Cardiac muscle cell (in vitro differentiated cells and primary cell): Measurements from ENCODE around the gene ACOXL. TPM values are rescaled to one million over a fixed set of nuclear protein-coding genes. Genes with fewer than 3 reads are reported as not detected.

Experiments
- DNase-seq, 2 donors: peaks; one replicate each; pipeline versions ENCODE4 v3.0.0 to v3.0.0-alpha.2; 2010 to 2017; ENCODE audit warnings: low read depth in 1 of 2, low spot score in 1 of 2
- H3K27ac ChIP-seq: fragments of 200-600 bp; sonication (generic); 2 replicates; pipeline ENCODE4 v1.5.1; 2016
- H3K27me3 ChIP-seq: fragments of 200-600 bp; sonication (generic); 2 replicates; pipeline ENCODE4 v1.6.0; 2016; ENCODE audit warnings: control low read depth
- H3K36me3 ChIP-seq: fragments of 200-600 bp; sonication (generic); 2 replicates; pipeline ENCODE4 v1.5.1; 2016; ENCODE audit warnings: control low read depth
- H3K4me1 ChIP-seq: fragments of 200-600 bp; sonication (generic); 2 replicates; pipeline ENCODE4 v1.8.1; 2017; ENCODE audit warnings: low read depth, mild to moderate bottlenecking, mixed run types
- H3K4me3 ChIP-seq: fragments of 200-600 bp; sonication (generic); 2 replicates; pipeline ENCODE4 v1.5.1; 2016; ENCODE audit warnings: mild to moderate bottlenecking
- H3K9me3 ChIP-seq: fragments of 200-600 bp; sonication (generic); 2 replicates; pipeline ENCODE4 v1.5.1; 2017; ENCODE audit warnings: low read depth, mild to moderate bottlenecking, control low read depth
- polyA plus RNA-seq: library from polyadenylated mRNA; unstranded; fragments of >200 nt; fragmentation: Nextera tagmentation; extraction: Ambion mirVana; gene quantifications from 2 replicates; pipeline ENCODE4 v1.2.1, GENCODE V29; 2016
- total RNA-seq: library from RNA; depleted of rRNA; stranded (reverse); fragments of >200 nt; gene quantifications from 2 replicates; pipeline ENCODE4 v1.2.3, GENCODE V29; 2016
- TF ChIP-seq, protein P1 (sequence below): IDR thresholded peaks from 2 replicates; pipeline ENCODE4 v1.5.1; 2012; ENCODE audit warnings: low read depth, mild to moderate bottlenecking, low read length

The ACOXL gene
- total and polyA plus RNA-seq, 2 experiments from 2014 or later: 0.89 to 2.4 TPM

DNA sequence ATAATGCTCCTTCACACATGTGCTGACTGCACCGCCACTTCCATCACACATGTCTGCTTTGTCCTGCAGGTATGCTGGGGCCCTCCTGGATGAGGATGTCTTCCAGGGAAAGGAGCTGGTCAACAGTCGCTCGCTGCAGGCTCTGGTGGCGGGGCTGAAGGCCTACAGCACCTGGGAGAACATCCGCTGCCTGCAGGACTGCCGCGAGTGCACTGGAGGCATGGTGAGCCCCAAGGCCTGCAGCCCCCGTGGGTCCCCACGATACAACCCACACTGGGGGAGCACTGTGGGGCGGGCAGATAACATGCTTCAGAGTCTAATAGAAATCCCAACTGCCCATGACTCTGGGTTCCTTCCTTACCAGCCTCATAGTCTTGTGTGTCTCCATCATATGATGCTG is 201.0 kb downstream of the ACOXL start:
- DNase-seq: no peak
- TF ChIP-seq, protein P1, sequence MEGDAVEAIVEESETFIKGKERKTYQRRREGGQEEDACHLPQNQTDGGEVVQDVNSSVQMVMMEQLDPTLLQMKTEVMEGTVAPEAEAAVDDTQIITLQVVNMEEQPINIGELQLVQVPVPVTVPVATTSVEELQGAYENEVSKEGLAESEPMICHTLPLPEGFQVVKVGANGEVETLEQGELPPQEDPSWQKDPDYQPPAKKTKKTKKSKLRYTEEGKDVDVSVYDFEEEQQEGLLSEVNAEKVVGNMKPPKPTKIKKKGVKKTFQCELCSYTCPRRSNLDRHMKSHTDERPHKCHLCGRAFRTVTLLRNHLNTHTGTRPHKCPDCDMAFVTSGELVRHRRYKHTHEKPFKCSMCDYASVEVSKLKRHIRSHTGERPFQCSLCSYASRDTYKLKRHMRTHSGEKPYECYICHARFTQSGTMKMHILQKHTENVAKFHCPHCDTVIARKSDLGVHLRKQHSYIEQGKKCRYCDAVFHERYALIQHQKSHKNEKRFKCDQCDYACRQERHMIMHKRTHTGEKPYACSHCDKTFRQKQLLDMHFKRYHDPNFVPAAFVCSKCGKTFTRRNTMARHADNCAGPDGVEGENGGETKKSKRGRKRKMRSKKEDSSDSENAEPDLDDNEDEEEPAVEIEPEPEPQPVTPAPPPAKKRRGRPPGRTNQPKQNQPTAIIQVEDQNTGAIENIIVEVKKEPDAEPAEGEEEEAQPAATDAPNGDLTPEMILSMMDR: no peak
- no peaks in the 10 kb centered on the region for H3K36me3 ChIP-seq
- no peaks in the 10 kb centered on the region for H3K4me1 ChIP-seq
- no peaks in the 10 kb centered on the region for H3K27me3 ChIP-seq
- no peak overlapping the region for H3K27ac ChIP-seq
- H3K9me3 ChIP-seq: no peaks in the 10 kb centered on the region
- H3K4me3 ChIP-seq: no peak overlapping the region

DNA sequence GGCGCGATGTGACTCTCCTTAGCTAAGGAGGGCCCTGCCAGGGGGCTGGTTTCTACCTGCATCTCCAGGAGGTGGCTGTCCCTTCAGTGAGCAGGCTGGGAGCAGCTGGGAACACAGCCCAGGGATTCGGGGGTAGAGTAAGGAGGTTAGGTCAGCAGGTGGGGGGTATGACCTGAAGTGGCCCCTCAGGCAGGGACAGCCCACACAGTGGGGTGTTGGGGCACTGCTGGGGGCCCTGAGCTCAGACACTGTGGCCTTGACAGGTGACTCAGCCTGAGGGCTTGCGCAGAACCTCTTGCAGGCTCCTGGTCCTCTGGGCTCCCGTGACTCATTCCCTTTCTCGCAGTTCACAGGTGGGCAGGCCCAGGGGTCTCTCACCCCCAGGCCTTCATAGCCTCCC is 202.6 kb downstream of the ACOXL start:
- no peak overlapping the region for H3K4me3 ChIP-seq
- DNase-seq: no peak
- H3K4me1 ChIP-seq: peaks cover 8% of the 10 kb centered on the region
- TF ChIP-seq, protein P1: no peak
- H3K27ac ChIP-seq: no peak overlapping the region
- no peaks in the 10 kb centered on the region for H3K36me3 ChIP-seq
- H3K27me3 ChIP-seq: no peaks in the 10 kb centered on the region
- no peaks in the 10 kb centered on the region for H3K9me3 ChIP-seq

DNA sequence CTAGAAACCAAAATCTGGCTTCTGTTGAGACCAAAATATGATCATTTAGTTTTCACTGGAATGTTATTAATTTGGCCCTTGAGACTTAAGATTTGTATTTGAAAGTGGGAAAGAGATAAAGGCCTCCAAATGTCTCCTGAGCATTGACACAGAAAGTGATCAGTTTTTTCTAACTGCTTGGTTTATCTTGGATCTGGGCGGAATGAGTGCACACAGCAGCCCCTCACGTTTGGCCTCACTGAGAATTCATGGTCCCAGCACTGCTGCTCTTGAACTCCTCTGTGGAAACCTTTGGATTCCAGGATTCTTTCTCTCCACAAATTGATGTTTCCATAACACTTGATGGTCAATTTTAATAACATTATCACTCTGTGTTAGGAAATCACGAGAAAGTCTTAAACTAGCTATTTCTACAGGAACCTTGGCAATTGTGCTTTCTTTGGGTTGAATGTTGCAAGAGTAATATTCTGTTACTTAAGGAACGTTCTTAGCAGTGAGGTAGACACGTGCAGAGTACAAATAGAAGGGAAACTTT is 208.1 kb downstream of the ACOXL start:
- Histone ChIP-seq H3K27me3 (no peaks in the 10 kb centered on the region), H3K9me3 (no peaks in the 10 kb centered on the region), H3K36me3 (no peaks in the 10 kb centered on the region), H3K4me1 (peaks cover 29% of the 10 kb centered on the region), H3K4me3 (no peak overlapping the region), H3K27ac (peak overlapping the region; percentile 92)
- peak; percentile 2 to 30 for DNase-seq
- TF ChIP-seq, protein P1: no peak

DNA sequence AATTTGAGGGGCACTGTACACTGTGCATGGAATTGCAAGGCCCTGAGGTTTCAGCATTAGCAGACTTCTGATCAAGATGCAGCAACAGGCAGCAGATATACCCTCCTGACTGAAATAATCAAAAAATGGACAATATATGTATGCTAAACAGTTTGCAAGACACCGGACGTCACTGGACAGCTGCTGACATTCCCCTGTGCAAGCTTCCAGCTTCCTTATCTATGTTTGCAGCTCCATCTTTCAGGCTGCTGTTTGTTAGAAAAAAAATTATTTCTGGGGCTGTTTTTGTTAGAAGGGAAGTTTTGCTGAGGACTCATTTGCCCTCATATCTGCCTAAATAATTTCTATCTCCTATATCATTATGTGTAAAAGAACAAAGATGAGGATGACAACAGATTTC is 208.9 kb downstream of the ACOXL start:
- no peaks in the 10 kb centered on the region for H3K9me3 ChIP-seq
- H3K27me3 ChIP-seq: no peaks in the 10 kb centered on the region
- peak overlapping the region; percentile 92 for H3K27ac ChIP-seq
- DNase-seq: peak in 1 of 2 donors; percentile 5
- TF ChIP-seq, protein P1: no peak
- peaks cover 29% of the 10 kb centered on the region for H3K4me1 ChIP-seq
- H3K36me3 ChIP-seq: no peaks in the 10 kb centered on the region
- no peak overlapping the region for H3K4me3 ChIP-seq

DNA sequence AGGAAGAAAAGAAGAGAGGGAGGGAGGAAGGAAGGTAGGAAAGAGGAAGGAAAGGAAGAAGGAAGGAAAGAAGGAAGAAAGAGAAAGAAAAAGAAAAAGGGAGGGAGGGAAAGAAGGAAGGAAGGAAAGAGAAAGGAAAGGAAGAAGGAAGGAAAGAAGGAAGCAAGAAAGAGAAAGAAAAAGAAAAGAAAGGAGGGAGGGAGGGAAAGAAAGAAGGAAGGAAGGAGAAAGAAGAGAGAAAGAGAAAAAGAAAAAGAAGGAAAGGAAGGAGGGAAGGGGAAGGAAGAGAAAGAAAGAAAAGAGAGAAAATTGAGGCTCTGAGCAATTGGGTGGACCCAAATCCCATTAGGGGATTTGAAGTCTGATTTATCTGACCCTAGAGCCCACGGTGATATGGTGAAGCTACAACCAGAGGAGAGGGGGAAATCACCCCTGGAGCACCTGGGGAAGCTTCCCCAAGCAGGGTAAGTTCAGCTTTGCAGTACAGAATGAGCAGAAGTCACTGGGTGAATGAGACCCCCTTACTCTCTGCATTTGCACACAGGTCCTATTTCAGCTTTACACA is 210.8 kb downstream of the ACOXL start:
- no peaks in the 10 kb centered on the region for H3K27me3 ChIP-seq
- peaks cover 47% of the 10 kb centered on the region for H3K4me1 ChIP-seq
- H3K36me3 ChIP-seq: no peaks in the 10 kb centered on the region
- no peaks in the 10 kb centered on the region for H3K9me3 ChIP-seq
- H3K4me3 ChIP-seq: no peak overlapping the region
- TF ChIP-seq, protein P1: no peak
- no peak for DNase-seq
- no peak overlapping the region for H3K27ac ChIP-seq
